Measurements from ENCODE around the gene GFI1B. TPM values are rescaled to one million over a fixed set of nuclear protein-coding genes. Genes with fewer than 3 reads are reported as not detected.

Gene GFI1B
- total RNA-seq, 1 donor from 2014 or later, result 0.27 TPM

DNA sequence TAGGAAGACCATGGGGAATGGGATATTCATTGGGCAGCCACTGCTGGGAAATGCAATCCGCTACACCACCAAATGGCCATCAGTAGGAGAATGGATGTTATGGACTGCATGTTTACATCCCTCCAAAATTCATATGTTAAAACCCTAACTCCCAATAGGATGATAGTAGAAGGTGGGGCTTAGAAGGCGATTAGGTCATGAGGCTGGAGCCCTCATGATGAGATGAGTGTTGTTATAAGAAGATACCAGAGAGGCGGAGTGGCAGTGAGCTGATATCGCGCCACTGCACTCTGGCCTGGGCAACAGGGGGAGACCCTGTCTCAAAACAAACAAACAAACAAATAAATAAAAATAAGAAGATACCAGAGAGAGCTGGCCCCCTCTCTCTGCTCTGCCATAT, 36.2 kb downstream of the GFI1B start:
- TF ChIP-seq, protein P1, sequence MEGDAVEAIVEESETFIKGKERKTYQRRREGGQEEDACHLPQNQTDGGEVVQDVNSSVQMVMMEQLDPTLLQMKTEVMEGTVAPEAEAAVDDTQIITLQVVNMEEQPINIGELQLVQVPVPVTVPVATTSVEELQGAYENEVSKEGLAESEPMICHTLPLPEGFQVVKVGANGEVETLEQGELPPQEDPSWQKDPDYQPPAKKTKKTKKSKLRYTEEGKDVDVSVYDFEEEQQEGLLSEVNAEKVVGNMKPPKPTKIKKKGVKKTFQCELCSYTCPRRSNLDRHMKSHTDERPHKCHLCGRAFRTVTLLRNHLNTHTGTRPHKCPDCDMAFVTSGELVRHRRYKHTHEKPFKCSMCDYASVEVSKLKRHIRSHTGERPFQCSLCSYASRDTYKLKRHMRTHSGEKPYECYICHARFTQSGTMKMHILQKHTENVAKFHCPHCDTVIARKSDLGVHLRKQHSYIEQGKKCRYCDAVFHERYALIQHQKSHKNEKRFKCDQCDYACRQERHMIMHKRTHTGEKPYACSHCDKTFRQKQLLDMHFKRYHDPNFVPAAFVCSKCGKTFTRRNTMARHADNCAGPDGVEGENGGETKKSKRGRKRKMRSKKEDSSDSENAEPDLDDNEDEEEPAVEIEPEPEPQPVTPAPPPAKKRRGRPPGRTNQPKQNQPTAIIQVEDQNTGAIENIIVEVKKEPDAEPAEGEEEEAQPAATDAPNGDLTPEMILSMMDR (IDR thresholded peaks at IDR 0.05; ENCODE audit: borderline replicate concordance), result no peak
- intact Hi-C loops (cut with micrococcal nuclease), result no loop called here
- no peak for DNase-seq
- Histone ChIP-seq H3K36me3 (no peaks in the 10 kb centered on the region), H3K27me3 (ENCODE audit: low read depth) (peaks cover 15% of the 10 kb centered on the region), H3K27ac (replicated peaks) (no peak overlapping the region), H3K4me1 (no peaks in the 10 kb centered on the region), H3K9me3 (replicated peaks) (peaks cover 28% of the 10 kb centered on the region), H3K4me3 (no peak overlapping the region)

DNA sequence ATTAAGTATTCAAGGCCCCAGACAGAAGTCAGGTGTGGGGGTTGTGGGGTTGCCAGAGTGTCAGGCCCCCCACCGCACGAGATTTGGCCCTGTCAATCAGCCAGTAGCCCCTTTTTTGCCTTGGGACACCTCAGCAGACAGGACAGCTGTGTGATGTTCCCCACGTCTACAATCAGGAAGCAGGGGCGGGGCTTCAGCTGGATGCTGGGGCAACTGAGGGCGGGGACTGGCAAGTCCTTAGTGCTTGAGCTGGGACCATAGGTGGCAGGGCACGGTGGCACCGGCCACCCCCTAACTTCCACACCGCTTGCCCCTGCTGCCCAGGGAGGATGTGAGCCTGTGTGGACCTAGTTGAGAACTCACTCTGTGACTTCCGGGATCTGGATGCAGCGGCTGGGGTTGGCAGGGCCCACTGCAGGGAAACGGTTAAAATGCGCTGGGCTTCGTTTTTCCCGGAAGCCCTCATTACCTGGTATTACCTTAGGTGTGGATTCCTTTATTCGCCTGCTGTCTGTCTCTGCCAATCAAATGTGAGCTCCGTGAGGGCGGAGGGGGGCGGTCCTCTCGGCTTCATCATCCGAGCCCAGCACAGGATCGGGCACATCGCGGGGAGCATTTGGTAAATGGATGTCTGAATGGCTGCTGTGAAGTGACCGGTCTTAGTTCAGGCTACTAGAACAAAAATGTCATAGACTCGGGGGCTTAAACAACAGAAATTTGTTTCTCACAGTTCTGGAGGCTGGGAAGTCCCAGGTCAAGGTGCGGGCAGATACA, 44.8 kb downstream of the GFI1B start:
- intact Hi-C loops (cut with micrococcal nuclease), result no loop called here
- H3K36me3 ChIP-seq, result no peaks in the 10 kb centered on the region
- H3K4me1 ChIP-seq, result no peaks in the 10 kb centered on the region
- no peak overlapping the region for H3K4me3 ChIP-seq
- no peaks in the 10 kb centered on the region for H3K9me3 ChIP-seq (replicated peaks)
- TF ChIP-seq, protein P1 (IDR thresholded peaks at IDR 0.05; ENCODE audit: borderline replicate concordance), result no peak
- no peak for DNase-seq
- peaks cover 3% of the 10 kb centered on the region for H3K27me3 ChIP-seq (ENCODE audit: low read depth)
- H3K27ac ChIP-seq (replicated peaks), result no peak overlapping the region

DNA sequence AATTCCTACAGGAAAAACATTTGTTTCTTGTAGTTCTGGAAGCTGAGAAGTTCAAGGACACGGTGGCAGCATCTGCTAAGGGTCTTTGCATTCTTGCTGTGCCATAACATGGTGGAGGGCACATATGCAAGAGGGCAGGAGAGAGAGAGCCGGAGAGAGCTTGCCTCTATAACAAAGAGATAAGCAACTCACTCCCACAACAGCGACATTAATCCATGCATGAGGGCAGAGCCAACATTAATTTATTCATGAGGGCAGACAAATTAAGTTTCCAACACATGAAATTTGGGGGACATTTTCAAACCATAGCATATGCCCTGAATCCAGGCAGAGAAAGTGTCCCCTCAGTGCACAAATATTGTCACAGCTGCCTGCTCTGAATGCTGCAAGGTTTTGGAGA, 47.9 kb downstream of the GFI1B start:
- Histone ChIP-seq H3K9me3 (replicated peaks) (no peaks in the 10 kb centered on the region), H3K36me3 (no peaks in the 10 kb centered on the region), H3K27me3 (ENCODE audit: low read depth) (no peaks in the 10 kb centered on the region), H3K4me3 (no peak overlapping the region), H3K27ac (replicated peaks) (no peak overlapping the region), H3K4me1 (peaks cover 23% of the 10 kb centered on the region)
- DNase-seq, result no peak
- TF ChIP-seq, protein P1 (IDR thresholded peaks at IDR 0.05; ENCODE audit: borderline replicate concordance), result no peak
- intact Hi-C loops (cut with micrococcal nuclease), result no loop called here

DNA sequence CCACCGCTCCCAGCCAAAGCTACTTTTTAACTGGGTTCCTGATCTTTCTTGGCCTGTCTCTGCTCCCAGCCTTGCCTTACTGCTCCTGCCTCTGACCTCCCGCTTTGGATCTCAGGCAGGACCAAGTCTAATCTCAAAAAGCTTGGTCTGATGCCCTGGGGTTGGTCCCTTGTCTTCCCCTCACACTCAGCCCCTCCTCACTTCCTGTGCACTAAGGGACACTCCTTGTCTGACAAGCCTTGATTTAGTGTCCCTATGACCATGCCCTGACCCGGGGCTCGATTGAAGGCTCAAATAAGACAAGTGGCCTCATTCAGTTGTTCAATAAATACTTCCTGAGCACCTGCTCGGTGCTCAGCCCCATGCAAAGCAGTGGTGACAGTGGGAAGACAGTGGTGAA, 48.6 kb downstream of the GFI1B start:
- Histone ChIP-seq H3K9me3 (replicated peaks) (no peaks in the 10 kb centered on the region), H3K27ac (replicated peaks) (no peak overlapping the region), H3K4me1 (peaks cover 30% of the 10 kb centered on the region), H3K27me3 (ENCODE audit: low read depth) (no peaks in the 10 kb centered on the region), H3K36me3 (no peaks in the 10 kb centered on the region), H3K4me3 (no peak overlapping the region)
- TF ChIP-seq, protein P1 (IDR thresholded peaks at IDR 0.05; ENCODE audit: borderline replicate concordance), result no peak
- no peak for DNase-seq
- intact Hi-C loops (cut with micrococcal nuclease), result no loop called here

DNA sequence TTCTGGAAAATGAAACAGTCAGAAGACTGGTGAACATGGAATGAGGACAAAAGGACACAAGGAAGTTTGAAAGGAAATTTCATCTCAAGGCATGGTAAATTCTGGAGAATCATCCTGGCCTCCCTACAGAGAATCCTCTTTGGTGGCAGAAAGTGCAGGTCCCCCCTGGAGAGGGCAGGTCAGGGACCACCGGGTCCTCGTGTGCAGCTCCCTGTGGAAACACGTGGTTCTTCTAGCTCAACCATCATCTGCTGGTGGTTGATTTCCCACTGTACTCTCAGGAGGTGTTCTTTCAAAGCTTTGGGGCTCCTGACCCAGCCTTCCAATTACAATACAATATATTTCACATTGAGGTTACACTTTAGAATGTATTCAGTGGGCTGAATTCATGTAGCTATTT, 49.7 kb downstream of the GFI1B start:
- H3K4me3 ChIP-seq, result no peak overlapping the region

More for the DNA sequence above, 49.7 kb downstream of the GFI1B start:
- intact Hi-C loops (cut with micrococcal nuclease), result no loop called here
- Histone ChIP-seq H3K27ac (replicated peaks) (no peak overlapping the region), H3K9me3 (replicated peaks) (no peaks in the 10 kb centered on the region), H3K36me3 (no peaks in the 10 kb centered on the region), H3K27me3 (ENCODE audit: low read depth) (no peaks in the 10 kb centered on the region), H3K4me1 (peaks cover 40% of the 10 kb centered on the region)
- no peak for DNase-seq
- TF ChIP-seq, protein P1 (IDR thresholded peaks at IDR 0.05; ENCODE audit: borderline replicate concordance), result no peak
